Measurements from ENCODE around the gene MEIOSIN.

MEIOSIN gene

DNA sequence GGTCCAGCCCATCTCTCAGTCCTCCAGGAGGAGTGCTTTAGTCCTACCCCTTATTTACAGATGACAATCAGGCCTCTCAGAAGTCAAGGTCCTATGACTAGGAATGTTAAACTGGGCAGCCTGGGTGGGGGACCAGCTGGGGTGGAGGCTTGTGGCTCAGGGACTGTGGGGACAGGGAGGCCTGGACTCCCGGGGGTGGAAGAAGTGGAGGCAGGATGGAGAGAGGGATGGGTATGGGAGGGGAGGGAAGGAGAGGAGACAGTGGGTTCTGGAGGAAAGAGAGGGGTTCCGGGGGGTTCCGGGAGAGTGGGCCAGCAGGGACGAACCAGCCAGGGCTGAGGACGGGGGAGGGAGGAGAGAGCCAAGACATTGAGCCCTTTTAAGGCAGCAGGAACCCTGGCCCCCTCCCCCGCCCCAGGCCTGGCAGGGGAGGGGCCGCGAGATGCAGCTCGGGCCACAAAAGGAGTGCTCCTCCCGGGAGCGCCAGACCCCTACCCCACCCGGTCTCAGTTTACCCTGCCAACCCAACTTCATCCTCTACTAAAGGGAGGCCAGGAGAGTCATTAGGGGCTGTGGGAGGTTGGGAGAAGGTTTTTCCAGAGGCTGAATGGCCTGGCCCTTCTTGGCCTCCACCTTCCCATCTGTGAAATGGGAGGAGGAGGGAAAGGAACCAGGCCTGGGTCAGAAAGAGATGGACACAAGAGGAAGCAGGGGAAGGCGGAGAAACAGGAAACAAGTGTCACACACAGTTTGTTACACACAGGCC, 47.4 kb downstream of the MEIOSIN start:
- no peak overlapping the region for H2BK120ac ChIP-seq (ENCODE audit: low read depth, low read length)
- H3K4me3 ChIP-seq (ENCODE audit: low read length in 2 of 2), result no peak overlapping the region
- peaks cover 2% of the 10 kb centered on the region for H3K79me1 ChIP-seq (ENCODE audit: low read depth, low read length)
- peak overlapping the region; percentile 40 for H2AK5ac ChIP-seq (ENCODE audit: low read depth, low read length)
- WGBS, 2 donors (ENCODE audit: extremely low coverage in 2 of 2, insufficient read length in 2 of 2, insufficient replicate concordance in 1 of 2), result no CpG with 5 or more reads among the region's 13 CpGs
- no peak overlapping the region for H4K8ac ChIP-seq (ENCODE audit: low read depth, low read length)
- H3K23ac ChIP-seq (ENCODE audit: low read depth, low read length, poor library complexity), result no peak overlapping the region
- no peak overlapping the region for H3K27ac ChIP-seq (replicated peaks; ENCODE audit: low read length)
- H2BK15ac ChIP-seq (ENCODE audit: low read length), result no peak overlapping the region
- peaks cover 0 to 6% (median 0%) of the 10 kb centered on the region in 3 experiments for H3K27me3 ChIP-seq (ENCODE audit: control insufficient read depth in 3 of 3, insufficient read depth in 3 of 3, low read depth in 1 of 3, low read length in 3 of 3)
- no peak overlapping the region for H2BK12ac ChIP-seq (ENCODE audit: low read length)
- H3K36me3 ChIP-seq (replicated peaks in 1 of 2; ENCODE audit: control insufficient read depth in 2 of 2, insufficient read depth in 2 of 2, low read length in 2 of 2), result peaks cover 28 to 63% of the 10 kb centered on the region in 2 donors
- H3K14ac ChIP-seq (ENCODE audit: low read length), result no peak overlapping the region
- H2BK5ac ChIP-seq (ENCODE audit: low read length), result no peak overlapping the region
- no peaks in the 10 kb centered on the region for H3K9me3 ChIP-seq (replicated peaks in 1 of 2; ENCODE audit: control insufficient read depth in 2 of 2, insufficient read depth in 1 of 2, low read depth in 1 of 2, low read length in 2 of 2)
- H4K91ac ChIP-seq (ENCODE audit: low read depth, low read length, poor library complexity), result no peak overlapping the region
- no peak overlapping the region for H3K4ac ChIP-seq (ENCODE audit: low read length)
- H3K9ac ChIP-seq (ENCODE audit: low read depth, low read length, poor library complexity), result peak overlapping the region; percentile 9
- peaks cover 19 to 24% of the 10 kb centered on the region in 2 donors for H3K4me1 ChIP-seq (ENCODE audit: control insufficient read depth in 2 of 2, insufficient read depth in 1 of 2, low read depth in 1 of 2, low read length in 2 of 2)
- H3K18ac ChIP-seq (ENCODE audit: low read length), result no peak overlapping the region
- H2AFZ ChIP-seq (ENCODE audit: low read length), result no peak overlapping the region
- H3K4me2 ChIP-seq (ENCODE audit: insufficient read depth, low read length, poor library complexity, severe bottlenecking), result no peak overlapping the region
- no peak for DNase-seq (ENCODE audit: low spot score)

DNA sequence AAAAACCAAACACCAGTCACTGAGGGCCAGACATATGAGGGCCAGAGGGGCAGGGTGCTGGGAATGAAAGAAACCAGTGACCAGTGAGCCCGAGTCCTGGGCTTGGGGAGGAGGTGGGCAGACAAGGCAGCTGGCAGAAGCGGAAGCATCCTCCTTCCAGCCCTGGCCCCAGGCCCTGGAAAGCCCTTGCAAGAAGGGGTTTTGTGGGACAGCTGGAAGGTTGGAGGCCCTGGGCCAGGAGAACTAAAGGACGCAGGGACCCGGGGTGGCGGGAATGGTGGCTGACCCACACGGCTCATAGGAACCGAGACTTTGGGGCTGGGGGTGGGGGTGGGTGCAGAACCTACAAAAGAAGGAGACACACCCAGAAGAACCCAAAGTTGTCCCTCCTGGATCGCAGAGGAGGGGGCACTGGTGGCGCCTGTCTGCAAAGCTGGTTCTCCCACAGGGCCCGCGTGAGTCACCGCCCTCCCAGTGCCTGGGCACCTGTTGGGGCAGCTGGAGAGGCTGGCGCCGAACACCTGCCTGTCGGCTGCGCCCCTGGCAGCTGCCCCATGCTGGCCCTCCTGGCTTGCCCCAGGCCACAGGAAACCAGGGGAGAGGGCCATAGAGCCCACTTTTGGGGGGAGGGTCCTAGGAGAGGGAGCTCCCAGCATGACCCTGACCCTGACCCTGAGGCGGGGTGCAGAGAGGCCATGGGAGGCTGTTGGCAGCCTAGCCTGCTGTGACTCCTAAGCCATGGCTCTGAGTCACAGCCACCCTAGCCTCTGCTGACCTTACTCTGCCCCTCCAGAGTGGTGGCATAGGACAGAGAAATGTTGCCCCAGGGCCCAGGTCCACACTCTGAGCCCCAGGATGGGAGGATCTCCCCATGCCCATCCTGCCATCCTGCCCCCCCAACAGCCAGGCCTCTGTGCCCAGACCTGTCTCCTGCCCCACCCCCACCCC, 48.2 kb downstream of the MEIOSIN start:
- H3K36me3 ChIP-seq (replicated peaks in 1 of 2; ENCODE audit: control insufficient read depth in 2 of 2, insufficient read depth in 2 of 2, low read length in 2 of 2), result peaks cover 37 to 69% of the 10 kb centered on the region in 2 donors
- peaks cover 19 to 24% of the 10 kb centered on the region in 2 donors for H3K4me1 ChIP-seq (ENCODE audit: control insufficient read depth in 2 of 2, insufficient read depth in 1 of 2, low read depth in 1 of 2, low read length in 2 of 2)
- H2BK15ac ChIP-seq (ENCODE audit: low read length), result no peak overlapping the region
- peak overlapping the region; percentile 88 for H2AK5ac ChIP-seq (ENCODE audit: low read depth, low read length)
- H2BK120ac ChIP-seq (ENCODE audit: low read depth, low read length), result no peak overlapping the region
- peak overlapping the region; percentile 85 for H3K18ac ChIP-seq (ENCODE audit: low read length)
- no peak overlapping the region for H3K9ac ChIP-seq (ENCODE audit: low read depth, low read length, poor library complexity)
- WGBS, 2 donors (ENCODE audit: extremely low coverage in 2 of 2, insufficient read length in 2 of 2, insufficient replicate concordance in 1 of 2), result no CpG with 5 or more reads among the region's 17 CpGs
- H4K91ac ChIP-seq (ENCODE audit: low read depth, low read length, poor library complexity), result no peak overlapping the region
- no peak overlapping the region for H3K14ac ChIP-seq (ENCODE audit: low read length)
- H3K9me3 ChIP-seq (replicated peaks in 1 of 2; ENCODE audit: control insufficient read depth in 2 of 2, insufficient read depth in 1 of 2, low read depth in 1 of 2, low read length in 2 of 2), result no peaks in the 10 kb centered on the region
- no peak overlapping the region for H3K23ac ChIP-seq (ENCODE audit: low read depth, low read length, poor library complexity)
- no peak overlapping the region for H4K8ac ChIP-seq (ENCODE audit: low read depth, low read length)
- no peak overlapping the region for H2BK5ac ChIP-seq (ENCODE audit: low read length)
- H2BK12ac ChIP-seq (ENCODE audit: low read length), result no peak overlapping the region
- H2AFZ ChIP-seq (ENCODE audit: low read length), result no peak overlapping the region
- peaks cover 6% of the 10 kb centered on the region for H3K79me1 ChIP-seq (ENCODE audit: low read depth, low read length)
- H3K4ac ChIP-seq (ENCODE audit: low read length), result no peak overlapping the region
- no peak overlapping the region for H3K4me3 ChIP-seq (ENCODE audit: low read length in 2 of 2)
- DNase-seq (ENCODE audit: low spot score), result no peak
- H3K27me3 ChIP-seq (ENCODE audit: control insufficient read depth in 3 of 3, insufficient read depth in 3 of 3, low read depth in 1 of 3, low read length in 3 of 3), result peaks cover 0 to 6% (median 0%) of the 10 kb centered on the region in 3 experiments
- H3K4me2 ChIP-seq (ENCODE audit: insufficient read depth, low read length, poor library complexity, severe bottlenecking), result no peak overlapping the region
- no peak overlapping the region for H3K27ac ChIP-seq (replicated peaks; ENCODE audit: low read length)

DNA sequence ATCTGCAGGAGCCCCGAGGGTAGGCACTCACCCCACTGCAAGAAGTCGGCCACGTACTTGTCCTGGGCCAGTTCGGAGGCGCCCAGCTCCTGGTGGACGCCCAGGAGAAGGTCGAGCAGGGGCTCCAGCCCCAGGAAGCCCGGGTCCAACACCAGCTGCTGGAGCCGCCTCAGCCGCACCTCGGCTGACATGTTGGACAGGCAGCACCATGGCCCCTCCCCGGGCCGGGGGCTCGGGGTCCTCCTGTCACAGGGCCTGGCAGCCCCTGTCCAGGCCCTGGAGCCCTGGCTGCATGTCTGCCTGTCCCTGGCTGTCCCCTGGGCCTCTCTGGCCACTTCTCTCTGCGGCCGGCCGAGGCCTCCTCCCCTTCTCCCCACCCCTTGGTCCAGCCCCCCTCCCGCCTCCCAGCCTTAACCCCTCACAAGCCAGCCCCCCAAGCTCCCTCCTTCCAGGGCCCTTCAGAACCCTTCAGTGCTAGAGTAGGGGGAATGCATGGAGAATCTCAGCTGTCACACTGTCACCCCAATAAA, 49.0 kb downstream of the MEIOSIN start, which contains the start of gene DMPK:
Gene DMPK, minus strand, starts transcription at position 329 of the 530 bp plus-strand sequence. Its CDS starts 138 bp downstream, at position 191.
- Histone ChIP-seq H3K18ac (ENCODE audit: low read length) (peak within 1 kb of the TSS; percentile 85), H2BK5ac (ENCODE audit: low read length) (peak within 1 kb of the TSS; percentile 57), H3K9ac (ENCODE audit: low read depth, low read length, poor library complexity) (peak within 1 kb of the TSS; percentile 3), H3K79me1 (ENCODE audit: low read depth, low read length) (peaks cover 6% of the 10 kb centered on the region), H2AFZ (ENCODE audit: low read length) (no peak within 1 kb of the TSS), H3K36me3 (replicated peaks in 1 of 2; ENCODE audit: control insufficient read depth in 2 of 2, insufficient read depth in 2 of 2, low read length in 2 of 2) (peaks cover 36 to 69% of the 10 kb centered on the region in 2 donors), H3K23ac (ENCODE audit: low read depth, low read length, poor library complexity) (no peak within 1 kb of the TSS), H3K9me3 (replicated peaks in 1 of 2; ENCODE audit: control insufficient read depth in 2 of 2, insufficient read depth in 1 of 2, low read depth in 1 of 2, low read length in 2 of 2) (no peaks in the 10 kb centered on the region), H4K8ac (ENCODE audit: low read depth, low read length) (no peak within 1 kb of the TSS), H3K4me2 (ENCODE audit: insufficient read depth, low read length, poor library complexity, severe bottlenecking) (peak within 1 kb of the TSS; percentile 24), H4K91ac (ENCODE audit: low read depth, low read length, poor library complexity) (no peak within 1 kb of the TSS), H3K27ac (replicated peaks; ENCODE audit: low read length) (no peak within 1 kb of the TSS), H2BK15ac (ENCODE audit: low read length) (no peak within 1 kb of the TSS), H2BK12ac (ENCODE audit: low read length) (no peak within 1 kb of the TSS), H2BK120ac (ENCODE audit: low read depth, low read length) (peak within 1 kb of the TSS; percentile 51), H3K4me1 (ENCODE audit: control insufficient read depth in 2 of 2, insufficient read depth in 1 of 2, low read depth in 1 of 2, low read length in 2 of 2) (peaks cover 19 to 24% of the 10 kb centered on the region in 2 donors), H3K4ac (ENCODE audit: low read length) (no peak within 1 kb of the TSS), H2AK5ac (ENCODE audit: low read depth, low read length) (peak within 1 kb of the TSS; percentile 88), H3K14ac (ENCODE audit: low read length) (peak within 1 kb of the TSS; percentile 47), H3K4me3 (ENCODE audit: low read length in 2 of 2) (no peak within 1 kb of the TSS), H3K27me3 (ENCODE audit: control insufficient read depth in 3 of 3, insufficient read depth in 3 of 3, low read depth in 1 of 3, low read length in 3 of 3) (peaks cover 0 to 6% (median 0%) of the 10 kb centered on the region in 3 experiments)
- no peak for DNase-seq (ENCODE audit: low spot score)
- no CpG with 5 or more reads among the region's 18 CpGs for WGBS, 2 donors (ENCODE audit: extremely low coverage in 2 of 2, insufficient read length in 2 of 2, insufficient replicate concordance in 1 of 2)
